Measurements from ENCODE around the gene PDE4DIP.
"Not testable (repeated sequence)": the region's sequence is repeated elsewhere in the genome, so short reads cannot be mapped to it uniquely, and the experiment has no call there.

The PDE4DIP gene

GRCh38 chr1:148879812-148880416 is 35.7 kb downstream of the PDE4DIP start:
- H3K79me1 ChIP-seq (replicated peaks; ENCODE audit: low read length, poor library complexity, severe bottlenecking); H3K4me1 ChIP-seq (ENCODE audit: control insufficient read depth, insufficient read depth, low read depth, low read length); H3K27ac ChIP-seq (ENCODE audit: low read length, poor library complexity, severe bottlenecking); H2BK120ac ChIP-seq (ENCODE audit: low read depth, low read length); H3K23ac ChIP-seq (ENCODE audit: low read length in 2 of 2); H2AK5ac ChIP-seq (ENCODE audit: low read length, severe bottlenecking); H2BK15ac ChIP-seq (ENCODE audit: low read depth, poor library complexity, severe bottlenecking); H3K4me3 ChIP-seq (ENCODE audit: insufficient read depth in 1 of 2, low read depth in 1 of 2, low read length in 2 of 2); H3K18ac ChIP-seq (ENCODE audit: low read depth in 1 of 2, low read length in 2 of 2); H3K9ac ChIP-seq (ENCODE audit: low read length); H4K91ac ChIP-seq (ENCODE audit: low read length); H4K8ac ChIP-seq (ENCODE audit: low read length); H3K27me3 ChIP-seq (ENCODE audit: control insufficient read depth in 1 of 2, insufficient read depth in 1 of 2, low read length in 2 of 2); H2BK12ac ChIP-seq (ENCODE audit: low read length in 2 of 2); H3K4me2 ChIP-seq (ENCODE audit: low read length, poor library complexity, severe bottlenecking); H3K36me3 ChIP-seq (ENCODE audit: control insufficient read depth in 1 of 2, insufficient read depth in 2 of 2, low read depth in 1 of 2, low read length in 2 of 2); H3K4ac ChIP-seq (ENCODE audit: low read depth in 1 of 2, low read length in 2 of 2); DNase-seq; H2AFZ ChIP-seq (ENCODE audit: low read depth, low read length); H3K14ac ChIP-seq (ENCODE audit: low read length in 2 of 2); H2BK5ac ChIP-seq (ENCODE audit: low read depth, low read length, poor library complexity, severe bottlenecking); H3K9me3 ChIP-seq (ENCODE audit: control insufficient read depth, low read length): not testable (repeated sequence)
- no CpG with 5 or more reads among the region's 2 CpGs for WGBS

- H3K27me3 ChIP-seq (ENCODE audit: control insufficient read depth in 1 of 2, insufficient read depth in 1 of 2, low read length in 2 of 2); DNase-seq; H2BK5ac ChIP-seq (ENCODE audit: low read depth, low read length, poor library complexity, severe bottlenecking); H3K79me1 ChIP-seq (replicated peaks; ENCODE audit: low read length, poor library complexity, severe bottlenecking); H3K9me3 ChIP-seq (ENCODE audit: control insufficient read depth, low read length); H3K4ac ChIP-seq (ENCODE audit: low read depth in 1 of 2, low read length in 2 of 2); H3K4me3 ChIP-seq (ENCODE audit: insufficient read depth in 1 of 2, low read depth in 1 of 2, low read length in 2 of 2); H3K18ac ChIP-seq (ENCODE audit: low read depth in 1 of 2, low read length in 2 of 2); H4K8ac ChIP-seq (ENCODE audit: low read length); H4K91ac ChIP-seq (ENCODE audit: low read length); H2AK5ac ChIP-seq (ENCODE audit: low read length, severe bottlenecking); H3K36me3 ChIP-seq (ENCODE audit: control insufficient read depth in 1 of 2, insufficient read depth in 2 of 2, low read depth in 1 of 2, low read length in 2 of 2); H2BK120ac ChIP-seq (ENCODE audit: low read depth, low read length); H2BK15ac ChIP-seq (ENCODE audit: low read depth, poor library complexity, severe bottlenecking); H3K27ac ChIP-seq (ENCODE audit: low read length, poor library complexity, severe bottlenecking); H3K23ac ChIP-seq (ENCODE audit: low read length in 2 of 2); H3K14ac ChIP-seq (ENCODE audit: low read length in 2 of 2); H2BK12ac ChIP-seq (ENCODE audit: low read length in 2 of 2); H3K4me1 ChIP-seq (ENCODE audit: control insufficient read depth, insufficient read depth, low read depth, low read length); H3K4me2 ChIP-seq (ENCODE audit: low read length, poor library complexity, severe bottlenecking); H3K9ac ChIP-seq (ENCODE audit: low read length); H2AFZ ChIP-seq (ENCODE audit: low read depth, low read length): not testable (repeated sequence)
- WGBS, result no CpG with 5 or more reads among the region's 1 CpG
Observed at GRCh38 chr1:148881261-148881660, 37.0 kb downstream of the PDE4DIP start.

GRCh38 chr1:148885219-148885618 is 41.0 kb downstream of the PDE4DIP start:
- not testable (repeated sequence) for H3K36me3 ChIP-seq (ENCODE audit: control insufficient read depth in 1 of 2, insufficient read depth in 2 of 2, low read depth in 1 of 2, low read length in 2 of 2); H3K18ac ChIP-seq (ENCODE audit: low read depth in 1 of 2, low read length in 2 of 2); H3K4me3 ChIP-seq (ENCODE audit: insufficient read depth in 1 of 2, low read depth in 1 of 2, low read length in 2 of 2); H3K14ac ChIP-seq (ENCODE audit: low read length in 2 of 2); H4K91ac ChIP-seq (ENCODE audit: low read length); H2BK120ac ChIP-seq (ENCODE audit: low read depth, low read length); H3K79me1 ChIP-seq (replicated peaks; ENCODE audit: low read length, poor library complexity, severe bottlenecking); H2BK12ac ChIP-seq (ENCODE audit: low read length in 2 of 2); H4K8ac ChIP-seq (ENCODE audit: low read length); H3K4me1 ChIP-seq (ENCODE audit: control insufficient read depth, insufficient read depth, low read depth, low read length); H3K27me3 ChIP-seq (ENCODE audit: control insufficient read depth in 1 of 2, insufficient read depth in 1 of 2, low read length in 2 of 2); H3K23ac ChIP-seq (ENCODE audit: low read length in 2 of 2); H3K4me2 ChIP-seq (ENCODE audit: low read length, poor library complexity, severe bottlenecking); DNase-seq; H2AFZ ChIP-seq (ENCODE audit: low read depth, low read length); H3K4ac ChIP-seq (ENCODE audit: low read depth in 1 of 2, low read length in 2 of 2); H3K27ac ChIP-seq (ENCODE audit: low read length, poor library complexity, severe bottlenecking); H2BK15ac ChIP-seq (ENCODE audit: low read depth, poor library complexity, severe bottlenecking); H3K9me3 ChIP-seq (ENCODE audit: control insufficient read depth, low read length); H3K9ac ChIP-seq (ENCODE audit: low read length); H2AK5ac ChIP-seq (ENCODE audit: low read length, severe bottlenecking); H2BK5ac ChIP-seq (ENCODE audit: low read depth, low read length, poor library complexity, severe bottlenecking)
- no CpG with 5 or more reads among the region's 4 CpGs for WGBS

GRCh38 chr1:148886293-148886692 is 42.1 kb downstream of the PDE4DIP start:
- not testable (repeated sequence) for H3K18ac ChIP-seq (ENCODE audit: low read depth in 1 of 2, low read length in 2 of 2); H2AFZ ChIP-seq (ENCODE audit: low read depth, low read length); H3K27me3 ChIP-seq (ENCODE audit: control insufficient read depth in 1 of 2, insufficient read depth in 1 of 2, low read length in 2 of 2); H4K8ac ChIP-seq (ENCODE audit: low read length); H3K4me3 ChIP-seq (ENCODE audit: insufficient read depth in 1 of 2, low read depth in 1 of 2, low read length in 2 of 2); H2BK15ac ChIP-seq (ENCODE audit: low read depth, poor library complexity, severe bottlenecking); H2BK120ac ChIP-seq (ENCODE audit: low read depth, low read length); H3K9ac ChIP-seq (ENCODE audit: low read length); H3K36me3 ChIP-seq (ENCODE audit: control insufficient read depth in 1 of 2, insufficient read depth in 2 of 2, low read depth in 1 of 2, low read length in 2 of 2); H4K91ac ChIP-seq (ENCODE audit: low read length); H3K14ac ChIP-seq (ENCODE audit: low read length in 2 of 2); H2AK5ac ChIP-seq (ENCODE audit: low read length, severe bottlenecking); H2BK5ac ChIP-seq (ENCODE audit: low read depth, low read length, poor library complexity, severe bottlenecking); DNase-seq; H3K27ac ChIP-seq (ENCODE audit: low read length, poor library complexity, severe bottlenecking); H3K4ac ChIP-seq (ENCODE audit: low read depth in 1 of 2, low read length in 2 of 2); H3K9me3 ChIP-seq (ENCODE audit: control insufficient read depth, low read length); H2BK12ac ChIP-seq (ENCODE audit: low read length in 2 of 2); H3K4me2 ChIP-seq (ENCODE audit: low read length, poor library complexity, severe bottlenecking); H3K4me1 ChIP-seq (ENCODE audit: control insufficient read depth, insufficient read depth, low read depth, low read length); H3K79me1 ChIP-seq (replicated peaks; ENCODE audit: low read length, poor library complexity, severe bottlenecking); H3K23ac ChIP-seq (ENCODE audit: low read length in 2 of 2)
- no CpG with 5 or more reads among the region's 4 CpGs for WGBS

All from mesenchymal stem cell (in vitro differentiated cells and primary cell).